NCI-H345 treated with DMSO at 0.1 percent for 48 hours (cell line): ENCODE results near the gene MYBPC2.

ENCODE experiments used
- DNase-seq: peaks from one replicate; lab custom pipeline; 2025; ENCODE audit not compliant: unreplicated experiment; lab: John Stamatoyannopoulos, UW

MYBPC2 gene

GRCh38 chr19:50496189-50497021 lies 63.7 kb downstream of the MYBPC2 start:
- DNase-seq: no peak

- DNase-seq: no peak
Observed at GRCh38 chr19:50497022-50497405, 64.3 kb downstream of the MYBPC2 start.

- no peak for DNase-seq
Observed at GRCh38 chr19:50498219-50499056, 65.7 kb downstream of the MYBPC2 start.

- DNase-seq: no peak
Observed at GRCh38 chr19:50500060-50500752, 67.5 kb downstream of the MYBPC2 start.

- no peak for DNase-seq
Observed at GRCh38 chr19:50500753-50501151, 68.1 kb downstream of the MYBPC2 start.

GRCh38 chr19:50501186-50501567 lies 68.5 kb downstream of the MYBPC2 start:
- DNase-seq: no peak

GRCh38 chr19:50501568-50502475 lies 69.1 kb downstream of the MYBPC2 start:
- no peak for DNase-seq

GRCh38 chr19:50505856-50506611 lies 73.3 kb downstream of the MYBPC2 start:
- DNase-seq: no peak

- no peak for DNase-seq
Observed at GRCh38 chr19:50506700-50507099, 74.0 kb downstream of the MYBPC2 start.

- no peak for DNase-seq
Observed at GRCh38 chr19:50507376-50507775, 74.7 kb downstream of the MYBPC2 start.

- DNase-seq: no peak
Observed at GRCh38 chr19:50508843-50509190, 76.1 kb downstream of the MYBPC2 start.

GRCh38 chr19:50509366-50509765 lies 76.7 kb downstream of the MYBPC2 start:
- no peak for DNase-seq

GRCh38 chr19:50510121-50510670 lies 77.5 kb downstream of the MYBPC2 start:
- no peak for DNase-seq

GRCh38 chr19:50510700-50511068 lies 78.0 kb downstream of the MYBPC2 start:
- peak; percentile 49 for DNase-seq

GRCh38 chr19:50511069-50511822 lies 78.6 kb downstream of the MYBPC2 start, which contains the start of gene JOSD2:
JOSD2 (minus strand) TSS chr19:50511191; CDS start chr19:50510431, 760 bp downstream.
- peak; percentile 82 for DNase-seq

GRCh38 chr19:50512112-50512998 lies 79.7 kb downstream of the MYBPC2 start:
- no peak for DNase-seq

- no peak for DNase-seq
Observed at GRCh38 chr19:50512999-50513745, 80.5 kb downstream of the MYBPC2 start.
